HG03280 (cell line): Measurements from ENCODE around the gene ORAI2.
"Not testable (repeated sequence)": the region's sequence is repeated elsewhere in the genome, so short reads cannot be mapped to it uniquely, and the experiment has no call there.

ENCODE experiments used
- ATAC-seq: cut with Tn5 transposase; IDR thresholded peaks from one replicate; pipeline ENCODE4 v1.9.1; 2021; ENCODE audit warnings: mild to moderate bottlenecking, moderate library complexity; ENCODE audit not compliant: unreplicated experiment

ORAI2 gene

GRCh38 chr7:102468478-102469350, 35.3 kb downstream of the ORAI2 start:
- ATAC-seq: no peak

GRCh38 chr7:102469351-102469971, 36.1 kb downstream of the ORAI2 start:
- ATAC-seq: no peak

- ATAC-seq: no peak
Measured at GRCh38 chr7:102469972-102470825, 36.8 kb downstream of the ORAI2 start.

- ATAC-seq: no peak
Measured at GRCh38 chr7:102471791-102472125, 38.4 kb downstream of the ORAI2 start.

- ATAC-seq: no peak
Measured at GRCh38 chr7:102472126-102473041, 39.0 kb downstream of the ORAI2 start.

GRCh38 chr7:102473271-102473991, 40.1 kb downstream of the ORAI2 start:
- no peak for ATAC-seq

GRCh38 chr7:102474116-102474515, 40.7 kb downstream of the ORAI2 start:
- ATAC-seq: not testable (repeated sequence)

- not testable (repeated sequence) for ATAC-seq
Measured at GRCh38 chr7:102474736-102475435, 41.5 kb downstream of the ORAI2 start.

- peak; percentile 82 for ATAC-seq
Measured at GRCh38 chr7:102478314-102479208, 45.2 kb downstream of the ORAI2 start, which contains the start of gene POLR2J. TSS of gene POLR2J (minus strand) at chr7:102478922. CDS start at chr7:102478860, 62 bp downstream.

- peak; percentile 32 for ATAC-seq
Measured at GRCh38 chr7:102479209-102479584, 45.8 kb downstream of the ORAI2 start.

GRCh38 chr7:102479982-102480637, 46.7 kb downstream of the ORAI2 start:
- not testable (repeated sequence) for ATAC-seq

GRCh38 chr7:102481962-102482361, 48.6 kb downstream of the ORAI2 start:
- ATAC-seq: not testable (repeated sequence)

- ATAC-seq: not testable (repeated sequence)
Measured at GRCh38 chr7:102484317-102484716, 50.9 kb downstream of the ORAI2 start.

- peak; percentile 48 for ATAC-seq
Measured at GRCh38 chr7:102490529-102491075, 57.2 kb downstream of the ORAI2 start.

GRCh38 chr7:102493220-102493935, 60.0 kb downstream of the ORAI2 start:
- peak; percentile 39 for ATAC-seq

- ATAC-seq: not testable (repeated sequence)
Measured at GRCh38 chr7:102494026-102494425, 60.7 kb downstream of the ORAI2 start.
